HT1080 (cell line): ENCODE measurements around the gene PDZRN4. TPM values are rescaled to one million over a fixed set of nuclear protein-coding genes. Genes with fewer than 3 reads are reported as not detected.
"Not testable (repeated sequence)": the region's sequence is repeated elsewhere in the genome, so short reads cannot be mapped to it uniquely, and the experiment has no call there.

Experiments used
- DNase-seq: peaks from one replicate; pipeline ENCODE4 v3.0.0-alpha.2; 2015; ENCODE audit warnings: low read depth
- total RNA-seq: library from RNA; depleted of rRNA; stranded (reverse); fragments of >200 nt; shearing (Covaris generic); gene quantifications from 2 replicates; pipeline ENCODE4 v1.2.3, GENCODE V29; 2014

Gene PDZRN4
- total RNA-seq, 1 experiment from 2014 or later = not detected

DNA sequence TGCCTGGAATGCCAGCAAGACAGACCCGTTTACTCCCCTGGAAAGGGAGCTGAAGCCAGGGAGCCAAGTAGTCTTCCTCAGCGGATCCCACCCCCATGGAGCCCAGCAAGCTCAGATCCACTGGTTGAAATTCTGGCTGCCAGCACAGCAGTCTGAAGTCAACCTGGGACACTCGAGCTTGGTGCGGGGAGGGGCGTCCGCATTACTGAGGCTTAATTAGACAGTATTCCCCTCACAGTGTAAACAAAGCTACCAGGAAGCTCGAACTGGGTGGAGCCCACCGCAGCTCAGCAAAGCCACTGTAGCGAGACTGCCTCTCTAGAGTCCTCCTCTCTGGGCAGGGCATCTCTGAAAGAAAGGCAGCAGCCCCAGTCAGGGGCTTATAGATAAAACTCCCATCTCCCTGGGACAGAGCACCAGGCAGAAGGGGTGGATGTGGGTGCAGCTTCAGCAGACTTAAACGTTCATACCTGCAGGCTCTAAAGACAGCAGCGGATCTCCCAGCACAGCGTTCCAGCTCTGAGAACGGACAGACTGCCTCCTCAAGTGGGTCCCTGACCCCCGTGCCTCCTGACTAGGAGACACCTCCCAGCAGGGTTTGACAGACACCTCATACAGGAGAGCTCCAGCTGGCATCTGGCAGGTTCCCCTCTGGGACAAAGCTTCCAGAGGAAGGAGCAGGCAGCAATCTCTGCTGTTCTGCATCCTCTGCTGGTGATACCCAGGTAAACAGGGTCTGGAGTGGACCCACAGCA, 92.4 kb downstream of the PDZRN4 start:
- DNase-seq = not testable (repeated sequence)

DNA sequence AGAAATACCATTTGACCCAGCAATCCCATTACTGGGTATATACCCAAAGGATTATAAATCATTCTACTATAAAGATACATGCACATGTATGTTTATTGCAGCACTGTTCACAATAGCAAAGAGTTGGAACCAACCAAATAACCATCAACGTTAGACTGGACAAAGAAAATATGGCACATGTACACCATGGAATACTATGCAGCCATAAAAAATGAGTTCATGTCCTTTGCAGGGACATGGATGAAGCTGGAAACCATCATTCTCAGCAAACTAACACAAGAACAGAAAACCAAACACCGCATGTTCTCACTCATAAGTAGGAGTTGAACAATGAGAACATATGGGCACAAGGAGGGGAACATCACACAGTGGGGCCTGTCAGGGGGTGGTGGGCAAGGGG, 97.3 kb downstream of the PDZRN4 start:
- DNase-seq = not testable (repeated sequence)

DNA sequence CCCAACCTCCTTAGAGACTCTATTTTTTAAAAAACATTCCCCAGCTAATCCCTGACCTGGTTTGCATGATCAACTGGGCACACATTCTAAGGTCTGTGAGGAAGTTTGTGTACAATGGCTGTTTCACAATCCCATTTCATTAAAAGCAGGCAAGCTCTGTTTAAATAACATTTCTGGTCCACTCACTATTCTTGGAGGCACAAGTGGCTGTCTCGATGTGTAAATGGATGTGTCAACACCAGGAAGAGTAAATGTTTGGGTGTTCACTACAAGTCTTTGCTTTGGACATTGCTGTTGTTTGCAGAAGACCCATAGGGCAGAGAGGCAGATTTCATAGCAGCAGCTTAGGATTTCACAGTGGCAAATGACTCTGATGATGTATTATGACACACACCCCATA, 98.3 kb downstream of the PDZRN4 start:
- no peak for DNase-seq

- no peak for DNase-seq
Measured at GRCh38 chr12:41287500-41288141, 99.5 kb downstream of the PDZRN4 start.

DNA sequence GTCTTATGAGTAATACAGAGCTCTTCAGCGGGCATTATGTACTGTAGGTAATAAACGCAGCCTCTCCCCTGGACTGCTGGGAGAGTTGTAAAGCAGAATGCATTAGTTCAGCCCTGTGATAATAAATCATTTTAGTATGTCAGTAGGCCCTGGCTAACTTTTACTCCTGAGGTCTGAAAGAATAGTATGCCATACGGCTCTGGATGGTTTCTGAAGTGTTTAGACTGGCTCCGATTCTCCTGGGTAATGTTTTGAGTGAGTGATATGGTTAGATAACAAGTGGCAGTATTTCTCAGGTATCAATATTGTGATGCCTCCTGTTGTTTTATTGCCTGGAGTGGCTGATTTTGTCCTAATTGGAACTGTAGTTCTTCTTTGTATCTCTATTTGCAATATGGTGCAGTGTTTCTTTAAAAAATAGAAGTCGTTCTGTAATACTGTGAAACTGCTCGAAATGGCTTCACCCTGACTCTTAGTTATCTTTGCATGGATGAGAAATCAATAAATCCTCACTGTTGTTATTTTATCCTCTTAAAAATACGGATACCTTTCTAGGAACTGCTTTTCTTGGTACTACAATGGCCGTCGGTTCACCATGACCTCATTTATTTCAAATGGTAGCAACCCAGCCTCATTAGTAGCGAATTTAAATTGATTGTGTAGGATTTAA, 100.2 kb downstream of the PDZRN4 start:
- no peak for DNase-seq

DNA sequence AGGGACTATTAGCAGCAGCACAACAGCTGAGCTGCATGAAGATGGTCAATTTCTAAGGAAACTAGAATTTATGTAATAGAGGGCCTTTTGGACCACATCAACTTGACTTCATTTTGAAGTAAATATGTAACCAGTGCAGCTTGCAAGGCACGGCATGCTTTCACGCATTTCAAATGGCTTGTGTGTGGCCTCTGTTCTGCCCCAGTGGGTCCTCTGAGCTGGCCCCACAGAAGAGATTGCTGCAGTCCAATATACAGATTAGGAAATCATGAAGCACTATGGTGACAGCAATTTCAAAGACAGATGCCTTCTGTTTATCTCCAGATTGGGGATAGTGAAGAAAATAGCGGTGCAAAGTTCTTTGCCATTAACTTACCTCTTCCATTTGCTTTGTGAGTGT, 101.4 kb downstream of the PDZRN4 start:
- no peak for DNase-seq

GRCh38 chr12:41293011-41293410, 104.9 kb downstream of the PDZRN4 start:
- peak; percentile 68 for DNase-seq

- DNase-seq = no peak
Measured at GRCh38 chr12:41293461-41293860, 105.3 kb downstream of the PDZRN4 start.

GRCh38 chr12:41302979-41303403, 114.9 kb downstream of the PDZRN4 start:
- DNase-seq = no peak

- no peak for DNase-seq
Measured at GRCh38 chr12:41304526-41304925, 116.4 kb downstream of the PDZRN4 start.

DNA sequence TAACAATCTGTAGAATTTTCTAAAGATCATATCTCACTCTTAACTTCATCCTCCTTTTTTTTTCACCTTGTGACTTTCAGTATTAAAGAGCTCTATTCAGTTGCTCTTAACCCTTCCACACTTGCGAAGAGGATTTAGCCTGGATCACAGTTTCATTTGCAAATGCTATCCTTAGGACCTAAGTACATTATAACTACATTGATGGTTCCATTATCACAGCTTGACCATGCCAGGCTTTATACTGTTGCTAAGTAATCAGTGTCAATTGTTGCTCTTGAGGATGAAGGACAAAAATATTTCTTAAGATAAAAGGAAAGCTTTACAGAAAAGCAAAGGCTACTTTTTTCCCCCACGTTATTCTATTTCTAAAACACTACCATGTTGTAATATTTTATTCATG, 122.2 kb downstream of the PDZRN4 start:
- DNase-seq = no peak

DNA sequence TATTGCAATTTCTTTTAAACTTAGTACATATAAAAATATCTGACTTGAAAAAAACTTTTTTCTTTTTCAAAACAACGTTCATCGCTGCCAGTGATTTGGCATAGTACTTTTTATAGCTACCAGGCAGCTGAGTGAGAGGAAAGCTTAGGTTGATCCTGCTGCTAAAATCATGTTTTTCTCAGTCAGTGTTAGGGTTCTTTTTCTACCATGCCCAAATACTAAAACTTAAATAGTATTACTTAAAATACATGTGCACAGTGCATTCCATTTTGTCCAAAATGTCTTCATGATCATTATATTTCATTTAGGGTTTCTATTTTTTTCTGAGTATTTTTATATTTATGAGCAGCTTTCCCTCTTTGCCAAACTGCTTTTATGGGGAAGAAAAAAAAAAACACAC, 123.8 kb downstream of the PDZRN4 start:
- no peak for DNase-seq

GRCh38 chr12:41312451-41312850, 124.3 kb downstream of the PDZRN4 start:
- not testable (repeated sequence) for DNase-seq

DNA sequence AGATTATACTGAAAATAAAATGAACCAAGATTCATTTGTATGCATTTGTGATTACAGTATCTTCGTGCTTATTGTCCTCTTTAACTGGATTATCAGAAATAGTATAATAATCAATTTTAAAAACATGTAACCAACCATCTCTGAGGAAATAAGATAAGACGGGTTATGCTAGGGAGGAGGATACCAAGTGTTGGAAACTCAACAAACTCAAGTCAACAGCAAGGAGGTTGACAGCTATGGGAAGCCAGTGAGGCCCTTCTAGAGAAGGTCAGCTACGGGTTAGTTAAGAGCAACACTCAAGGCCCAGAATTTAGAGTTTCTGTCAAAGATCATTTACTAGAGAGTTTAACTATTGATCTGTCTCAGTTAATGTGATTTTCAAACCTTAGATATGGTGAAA, 137.2 kb downstream of the PDZRN4 start:
- DNase-seq = no peak

DNA sequence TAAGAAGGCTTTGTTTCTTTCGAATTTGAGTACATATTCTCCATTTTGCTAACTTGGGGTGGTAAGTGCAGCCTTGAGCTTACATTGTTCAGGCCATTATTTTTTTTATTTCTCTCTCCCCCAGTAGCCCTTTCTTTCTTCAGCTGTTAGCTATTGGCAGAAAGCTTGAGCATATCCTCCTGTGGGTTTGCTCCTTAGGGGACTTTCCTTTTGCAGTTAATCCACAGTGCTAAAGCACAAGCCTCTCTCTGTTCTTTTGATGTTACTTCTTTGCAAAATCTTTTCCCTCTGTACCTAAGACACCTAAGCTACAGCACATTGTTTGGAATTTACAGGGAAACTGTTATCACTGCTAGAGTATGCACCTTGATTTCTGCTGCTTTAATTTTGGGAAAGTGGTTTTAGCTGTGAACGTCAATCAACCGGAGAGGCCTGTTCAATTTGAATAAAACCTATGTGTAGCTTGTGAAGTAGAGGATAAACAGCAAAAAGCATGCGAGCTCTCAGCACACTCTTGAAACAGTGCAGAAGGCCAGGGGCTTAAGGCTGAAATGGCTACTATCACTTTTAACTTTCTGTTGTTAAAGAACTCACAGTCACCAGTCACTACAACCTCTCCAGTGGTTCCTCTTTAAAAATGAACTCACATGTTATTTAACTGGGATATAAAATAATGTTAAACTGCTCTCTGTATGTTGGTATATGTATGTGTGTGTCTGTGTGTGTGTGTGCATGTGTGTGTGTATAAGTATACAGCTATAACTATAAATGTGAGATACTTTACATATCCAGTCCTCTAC, 139.2 kb downstream of the PDZRN4 start:
- no peak for DNase-seq

DNA sequence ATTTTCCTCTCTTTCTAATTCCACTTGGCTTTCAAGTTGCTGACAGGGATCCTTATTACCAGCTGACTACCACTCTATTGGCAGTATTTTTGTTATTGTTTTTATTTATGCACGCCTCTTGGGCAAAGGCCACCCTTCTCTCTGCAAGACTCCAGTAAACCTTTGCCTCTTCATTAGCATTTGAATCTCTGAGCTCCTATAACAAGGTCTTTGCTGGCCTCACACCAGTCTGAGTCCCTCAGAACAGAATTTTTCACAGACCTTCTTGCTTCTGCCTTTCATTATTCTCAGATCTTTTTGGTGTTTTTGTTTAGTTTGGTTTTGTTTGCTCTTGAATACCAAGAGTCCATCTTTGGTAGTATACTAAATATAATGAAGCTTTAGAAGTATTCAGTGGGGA, 145.9 kb downstream of the PDZRN4 start:
- DNase-seq = no peak

DNA sequence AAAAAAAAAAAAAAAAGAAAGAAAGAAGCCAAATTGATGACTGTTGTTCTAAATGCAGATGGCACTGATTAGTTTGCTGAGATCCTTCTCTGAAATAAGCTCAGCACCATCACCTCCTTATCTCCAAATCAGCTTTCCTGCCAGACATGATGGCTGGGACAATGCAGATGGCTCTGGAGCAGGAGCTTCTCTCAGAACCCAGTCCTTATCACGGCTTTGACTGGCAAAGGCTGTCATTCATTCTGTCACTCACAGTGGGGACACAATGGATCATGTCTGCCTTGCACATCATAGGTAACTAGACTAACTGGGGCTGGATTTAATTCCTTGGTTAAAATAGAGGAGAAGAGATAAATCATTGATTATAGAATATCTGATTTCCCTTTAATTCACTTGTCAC, 146.3 kb downstream of the PDZRN4 start:
- no peak for DNase-seq

DNA sequence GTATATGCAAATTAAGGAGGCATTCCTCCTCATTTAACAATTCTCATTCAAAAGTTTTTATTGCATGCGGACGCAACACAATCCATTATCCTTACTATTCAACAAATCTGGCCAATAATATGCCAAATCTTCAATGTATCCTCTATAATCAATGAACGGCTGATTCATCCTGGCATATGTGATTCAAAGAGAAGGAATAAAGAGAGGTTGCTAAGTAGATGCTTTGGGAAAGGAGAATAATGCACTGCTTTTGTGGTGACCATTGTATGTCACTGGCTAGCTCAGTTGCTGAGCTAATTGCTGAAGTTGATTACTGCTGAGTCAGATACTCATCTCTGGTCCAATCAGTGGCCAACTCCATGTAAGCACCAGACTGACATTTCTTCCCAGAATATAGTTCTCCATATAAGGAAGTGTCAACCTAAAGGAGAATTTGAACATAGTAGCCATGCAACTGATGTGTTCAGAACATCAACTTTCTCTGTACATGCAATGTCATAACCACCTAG, 148.0 kb downstream of the PDZRN4 start:
- DNase-seq = no peak

- DNase-seq = no peak
Measured at GRCh38 chr12:41339784-41340183, 151.7 kb downstream of the PDZRN4 start.

DNA sequence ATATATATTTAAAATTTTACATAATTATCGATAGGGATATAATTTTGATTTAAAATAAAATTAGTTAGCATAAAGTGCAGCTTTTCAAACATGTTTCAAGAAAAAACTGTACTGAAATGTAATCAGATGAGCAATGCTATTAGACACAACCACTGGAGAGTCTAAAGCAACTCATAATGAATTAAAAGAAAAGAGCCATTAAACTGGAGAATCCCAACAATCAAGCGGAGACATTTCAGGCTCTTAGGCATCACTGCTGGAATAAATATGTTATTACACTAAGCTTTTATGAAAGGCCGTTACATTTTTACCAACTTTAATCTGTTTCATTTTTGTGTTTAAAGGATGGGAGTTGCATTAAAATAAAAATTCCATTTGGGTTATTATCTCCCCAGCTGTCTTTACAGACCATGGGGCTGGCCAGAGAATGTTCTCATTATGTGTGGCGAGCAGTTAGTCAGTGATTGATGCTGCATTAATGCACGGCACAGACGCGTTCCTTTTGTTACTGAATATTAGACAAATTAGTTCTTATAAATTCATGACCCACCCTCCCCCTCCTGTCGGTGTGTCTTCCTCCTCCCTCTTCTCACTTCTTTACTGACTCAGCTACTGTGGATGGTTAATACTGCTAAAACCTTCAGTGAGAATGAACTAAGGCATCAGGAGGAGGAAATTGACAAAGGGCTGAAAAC, 156.8 kb downstream of the PDZRN4 start:
- no peak for DNase-seq

- DNase-seq = no peak
Measured at GRCh38 chr12:41348198-41348597, 160.1 kb downstream of the PDZRN4 start.
